HepG2 (cell line): ENCODE measurements around the gene RBM15B. TPM values are rescaled to one million over a fixed set of nuclear protein-coding genes. Genes with fewer than 3 reads are reported as not detected.

Experiments
- ARHGAP35 ChIP-seq: sonication (generic); formaldehyde crosslinking; IDR thresholded peaks from 2 replicates; pipeline ENCODE4 v1.9.0; 2022; ENCODE audit warnings: mild to moderate bottlenecking, inconsistent platforms, moderate library complexity, missing genetic modification reagents, borderline replicate concordance
- ATF2 ChIP-seq: sonication (generic); formaldehyde crosslinking; IDR thresholded peaks from 2 replicates; pipeline ENCODE4 v1.4.0; 2020; ENCODE audit warnings: missing genetic modification reagents
- CERS6 ChIP-seq: sonication (generic); formaldehyde crosslinking; IDR thresholded peaks from 2 replicates; pipeline ENCODE4 v1.5.0; 2020; ENCODE audit warnings: missing genetic modification reagents
- DNMT1 ChIP-seq: sonication (generic); formaldehyde crosslinking; IDR thresholded peaks from 2 replicates; pipeline ENCODE4 v1.5.1; 2020; ENCODE audit warnings: mild to moderate bottlenecking, missing genetic modification reagents
- ESRRA ChIP-seq: sonication (generic); formaldehyde crosslinking; IDR thresholded peaks from 2 replicates; pipeline ENCODE4 v1.5.1; 2020; ENCODE audit warnings: mild to moderate bottlenecking, low read depth, missing genetic modification reagents
- MTERF4 ChIP-seq: sonication (generic); formaldehyde crosslinking; IDR thresholded peaks from 2 replicates; pipeline ENCODE4 v1.8.0; 2023; ENCODE audit warnings: mild to moderate bottlenecking, missing genetic modification reagents
- NCOA2 ChIP-seq: sonication (generic); formaldehyde crosslinking; IDR thresholded peaks from 2 replicates; pipeline ENCODE4 v1.8.0; 2022; ENCODE audit warnings: inconsistent platforms
- RBFOX2 ChIP-seq: fragments of 200-400 bp; formaldehyde crosslinking; IDR thresholded peaks from 2 replicates; pipeline ENCODE4 v1.6.1; 2017; ENCODE audit warnings: low read depth, mild to moderate bottlenecking, low read length
- SP1 ChIP-seq, 2 experiments: fragments of 450-650 bp in 1 of 2; sonication (generic) in 1 of 2; formaldehyde crosslinking in 1 of 2; IDR thresholded peaks; 2 replicates each; pipeline versions ENCODE4 v1.4.0 to v1.6.1; 2016 to 2020; ENCODE audit warnings: missing genetic modification reagents in 1 of 2
- ZBTB40 ChIP-seq, 2 experiments: fragments of 450-650 bp in 1 of 2; sonication (generic) in 1 of 2; formaldehyde crosslinking in 1 of 2; IDR thresholded peaks; 2 replicates each; pipeline versions ENCODE4 v1.6.1 to v1.8.0; 2016 to 2022; ENCODE audit warnings: antibody characterized with exemption in 1 of 2, mild to moderate bottlenecking in 1 of 2, missing genetic modification reagents in 1 of 2
- ZMYM4 ChIP-seq: sonication (generic); formaldehyde crosslinking; IDR thresholded peaks from 2 replicates; pipeline ENCODE4 v1.8.1; 2023; ENCODE audit warnings: mild to moderate bottlenecking, missing genetic modification reagents
- ZNF382 ChIP-seq: sonication (generic); formaldehyde crosslinking; IDR thresholded peaks from 2 replicates; pipeline ENCODE4 v1.5.0; 2020; ENCODE audit warnings: missing genetic modification reagents, mild to moderate bottlenecking, borderline replicate concordance
- ZNF790 ChIP-seq: sonication (generic); formaldehyde crosslinking; IDR thresholded peaks from 2 replicates; pipeline ENCODE4 v1.8.0; 2022; ENCODE audit warnings: missing genetic modification reagents, mild to moderate bottlenecking, borderline replicate concordance
- polyA plus RNA-seq, 8 experiments: library from polyadenylated mRNA; depleted of rRNA in 3 of 8; stranded (reverse) in 7 of 8; unstranded in 1 of 8; fragments of >200 nt; fragmentation: Illumina TruSeq in 4 of 8; extraction: Trizol in 4 of 8; gene quantifications; 2 replicates each; pipeline versions ENCODE4 v1.2.1 to v1.2.3, GENCODE V29; 2011 to 2016; ENCODE audit warnings: low read depth in 4 of 8, missing spikeins in 1 of 8, mixed read lengths in 1 of 8; ENCODE audit not compliant: insufficient read depth in 1 of 8
- total RNA-seq, 5 experiments: library from RNA; depleted of rRNA; stranded (reverse); fragments of >200 nt; fragmentation: Illumina TruSeq; extraction: Trizol; gene quantifications; 2 replicates each; pipeline ENCODE4 v1.2.3, GENCODE V29; 2016; ENCODE audit warnings: low read depth in 1 of 5

RBM15B gene
- total and polyA plus RNA-seq, 2 of the 13 experiments (the other 11 are each of a cell fraction or from before 2014, with no cell fraction given), result 8.2 to 19.3 TPM

GRCh38 chr3:51434110-51434509 is 43.0 kb downstream of the RBM15B start (continued):
- TF ChIP-seq RBFOX2 (no peak), SP1 (IDR thresholded peaks at IDR 0.05) (no peak), SP1 (CRISPR knock-in tag; IDR thresholded peaks at IDR 0.05) (no peak), ATF2 (CRISPR knock-in tag) (0 out of 2 replicates have a peak, but pooled peaks have one; percentile 35), ZNF790 (CRISPR knock-in tag) (no peak), NCOA2 (CRISPR knock-in tag) (no peak), CERS6 (CRISPR knock-in tag) (no peak), DNMT1 (no peak), ARHGAP35 (CRISPR knock-in tag) (no peak), ZBTB40 (IDR thresholded peaks at IDR 0.05) (peak; percentile 38; the same call in 1 of the 2 replicates), ZBTB40 (CRISPR knock-in tag; IDR thresholded peaks at IDR 0.05) (no peak), ZMYM4 (CRISPR knock-in tag) (0 out of 2 replicates have a peak, but pooled peaks have one; percentile 11), ZNF382 (CRISPR knock-in tag) (no peak), MTERF4 (CRISPR knock-in tag) (no peak), ESRRA (CRISPR knock-in tag) (no peak)
